Measurements from ENCODE around the gene OR7D4. TPM values are rescaled to one million over a fixed set of nuclear protein-coding genes. Genes with fewer than 3 reads are reported as not detected.
"Not testable (repeated sequence)": the region's sequence is repeated elsewhere in the genome, so short reads cannot be mapped to it uniquely, and the experiment has no call there.

Gene OR7D4
- not detected for polyA plus RNA-seq (2013, experiment 1 of 2; ENCODE audit: insufficient read length)
- polyA plus RNA-seq (2013, experiment 2 of 2; ENCODE audit: insufficient read length) = not detected

- DNase-seq = no peak
Observed at GRCh38 chr19:9219489-9219888, at the start of gene OR7D4. TSS of gene OR7D4 (minus strand) at chr19:9219589. CDS start at chr19:9214837, 4,752 bp downstream.

DNA sequence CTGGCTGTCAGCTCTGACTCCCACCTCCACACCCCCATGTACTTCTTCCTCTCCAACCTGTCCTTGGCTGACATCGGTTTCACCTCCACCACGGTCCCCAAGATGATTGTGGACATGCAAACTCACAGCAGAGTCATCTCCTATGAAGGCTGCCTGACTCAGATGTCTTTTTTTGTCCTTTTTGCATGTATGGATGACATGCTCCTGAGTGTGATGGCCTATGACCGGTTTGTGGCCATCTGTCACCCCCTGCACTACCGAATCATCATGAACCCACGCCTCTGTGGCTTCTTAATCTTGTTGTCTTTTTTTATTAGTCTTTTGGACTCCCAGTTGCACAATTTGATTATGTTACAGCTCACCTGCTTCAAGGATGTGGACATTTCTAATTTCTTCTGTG is 31.8 kb upstream of the OR7D4 start:
- DNase-seq = no peak

DNA sequence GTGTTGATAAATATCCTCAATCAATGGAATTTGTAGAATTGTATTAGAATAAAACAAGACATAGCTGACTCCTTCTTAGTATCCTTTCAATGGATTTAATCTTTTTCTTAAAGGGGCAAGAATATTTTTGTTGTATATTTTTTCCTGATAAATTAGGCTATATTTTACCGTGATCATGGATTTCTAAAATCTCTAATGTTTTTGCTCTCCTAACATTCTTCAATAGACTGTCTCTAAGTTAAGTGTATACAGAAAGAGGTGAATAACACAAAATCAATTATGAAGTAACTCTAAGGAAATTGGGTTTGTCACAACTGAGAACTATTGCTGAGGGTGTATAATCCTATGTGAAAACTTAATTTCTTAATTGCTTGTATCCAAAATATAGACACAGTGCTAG is 31.2 kb upstream of the OR7D4 start, which contains the start of gene OR7E24:
Gene OR7E24, plus strand, starts transcription at position 301 of the 400 bp plus-strand sequence. CDS start 114 bp downstream, outside the sequence.
- DNase-seq = no peak

- DNase-seq = peak; percentile 61
Observed at GRCh38 chr19:9205501-9206113, 13.8 kb downstream of the OR7D4 start.

DNA sequence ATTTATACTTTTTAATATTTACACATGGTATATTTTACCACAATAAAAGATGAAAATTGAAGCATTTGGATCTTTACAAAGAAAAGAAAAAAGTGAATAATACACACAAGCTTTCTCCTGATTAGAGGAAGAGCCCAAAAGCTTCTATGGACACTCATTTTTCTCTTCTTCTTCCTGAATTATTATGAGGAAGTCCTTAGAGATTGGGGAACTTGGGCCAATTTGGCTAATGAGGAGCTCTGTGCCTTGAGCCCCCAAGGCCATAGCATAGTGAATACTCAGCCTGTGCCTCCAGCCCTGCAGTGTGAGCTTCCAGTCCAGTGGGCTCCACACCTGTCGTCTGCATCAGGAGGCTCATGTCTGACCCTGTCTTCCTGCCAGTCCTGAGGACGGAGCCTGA is 21.3 kb downstream of the OR7D4 start:
- not testable (repeated sequence) for DNase-seq

- no peak for DNase-seq
Observed at GRCh38 chr19:9189535-9189934, 29.9 kb downstream of the OR7D4 start.

- no peak for DNase-seq
Observed at GRCh38 chr19:9187191-9187590, 32.2 kb downstream of the OR7D4 start.

DNA sequence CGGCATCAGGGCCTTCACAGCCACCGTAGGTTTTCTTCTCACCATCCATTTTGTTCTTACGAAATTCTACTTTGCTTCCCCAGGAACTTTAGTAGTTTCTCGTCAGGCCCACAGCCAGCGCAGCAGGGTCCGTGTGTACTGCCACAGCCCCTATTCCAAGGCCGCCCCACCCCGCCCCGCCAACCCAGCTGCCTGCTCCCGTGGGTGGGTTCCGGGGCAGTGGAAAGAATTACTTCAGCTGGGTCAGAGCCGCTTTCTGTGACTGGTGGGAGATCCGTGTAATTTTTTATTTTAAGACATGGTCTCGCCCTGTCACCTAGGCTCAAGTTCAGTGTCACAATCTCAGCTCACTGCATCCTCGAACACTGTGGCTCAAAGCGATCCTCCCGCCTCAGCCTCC is 36.4 kb downstream of the OR7D4 start:
- DNase-seq = no peak

DNA sequence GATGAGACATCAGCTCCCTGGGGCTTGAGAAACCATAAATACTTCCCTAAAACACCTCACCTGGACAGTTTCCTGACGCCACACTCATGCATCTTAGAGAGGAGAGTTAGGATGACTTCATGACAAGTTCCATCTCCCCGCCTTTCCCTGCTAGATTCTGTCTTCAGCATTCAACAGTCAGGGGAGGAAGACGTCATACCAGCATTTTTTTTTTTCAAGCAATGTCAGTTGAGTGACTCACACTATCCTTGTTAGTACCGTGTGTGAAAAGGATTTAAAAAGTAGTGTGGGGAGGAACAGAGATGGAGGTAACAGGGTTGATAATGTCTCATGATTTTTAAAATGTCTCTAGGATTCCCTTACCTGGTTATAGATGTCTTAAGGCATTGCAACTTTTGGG is 40.5 kb downstream of the OR7D4 start, which contains the start of gene OR7D2:
Gene OR7D2, plus strand, starts transcription at position 79 of the 400 bp plus-strand sequence. CDS start 6,803 bp downstream, outside the sequence.
- no peak for DNase-seq

GRCh38 chr19:9175326-9175725 is 44.1 kb downstream of the OR7D4 start:
- no peak for DNase-seq

DNA sequence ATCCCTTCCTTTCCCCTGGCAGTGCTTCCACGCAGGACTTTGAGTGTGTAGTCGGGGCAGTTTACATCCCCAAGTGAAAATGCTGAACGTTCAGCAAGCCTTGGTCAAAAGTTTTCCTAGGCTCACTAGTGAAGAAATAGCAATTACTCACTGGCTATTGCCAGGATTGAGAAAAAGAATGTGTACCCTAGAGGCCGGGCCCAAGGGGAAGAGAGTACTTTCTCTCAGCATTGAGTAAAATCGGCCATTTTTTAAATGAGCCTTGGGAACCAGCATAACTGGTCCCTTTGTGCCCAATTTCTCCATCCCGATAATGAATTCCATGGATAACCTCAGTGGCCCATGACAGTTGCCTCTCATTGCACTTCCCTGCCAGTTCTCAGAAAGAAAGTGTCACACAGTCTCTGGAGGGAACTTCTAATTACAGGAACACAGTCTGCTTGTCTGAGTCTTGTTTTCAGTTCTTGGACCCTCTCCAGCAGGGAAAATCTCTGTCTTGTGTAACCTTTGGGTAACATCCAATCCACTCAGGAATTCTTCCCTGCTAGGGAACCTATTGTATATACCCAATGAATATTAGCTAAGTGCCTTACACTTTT is 47.9 kb downstream of the OR7D4 start:
- DNase-seq = no peak

DNA sequence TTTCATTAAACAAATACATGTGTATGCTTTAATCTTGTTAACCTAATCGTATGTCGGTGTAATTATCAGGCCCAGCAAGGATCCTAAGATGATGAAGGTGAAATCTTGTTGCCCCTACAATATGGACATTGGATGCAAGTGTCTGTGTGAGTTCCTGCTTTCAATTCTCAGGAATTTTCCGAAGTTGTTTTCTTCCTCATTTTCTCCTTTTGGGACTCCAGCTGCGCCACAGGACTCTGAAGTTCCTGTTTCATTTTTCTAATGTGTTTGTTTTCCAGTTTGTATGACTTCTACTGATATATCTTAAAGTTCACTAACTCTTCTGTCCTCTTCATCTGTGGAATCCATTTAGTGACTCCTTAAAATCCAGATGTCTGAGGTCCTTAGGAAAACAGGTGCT is 52.5 kb downstream of the OR7D4 start:
- DNase-seq = no peak

GRCh38 chr19:9165261-9165660 is 54.1 kb downstream of the OR7D4 start:
- no peak for DNase-seq

DNA sequence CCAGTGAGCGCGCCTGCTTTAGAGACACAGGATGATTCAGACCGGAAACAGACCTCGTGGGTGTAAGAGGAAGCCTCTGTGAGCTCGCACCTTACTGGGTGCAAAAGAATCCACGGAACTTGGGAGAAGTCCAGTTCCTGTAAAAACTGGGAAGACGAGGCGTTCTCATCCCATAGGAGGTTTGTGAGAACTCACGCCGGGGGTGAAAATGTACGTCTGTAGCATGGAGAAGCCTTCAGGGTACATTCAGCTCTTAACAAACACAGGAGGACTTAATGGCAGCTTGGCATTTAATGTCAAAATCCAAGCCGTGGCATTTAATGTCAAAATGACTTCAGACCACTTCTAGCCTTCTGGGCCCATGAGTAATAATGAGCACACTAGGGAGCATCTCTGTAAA is 58.0 kb downstream of the OR7D4 start:
- DNase-seq = no peak
